Chondrocyte (in vitro differentiated cells): ENCODE data around the gene P4HA3. TPM values are rescaled to one million over a fixed set of nuclear protein-coding genes. Genes with fewer than 3 reads are reported as not detected.
A peak's percentile ranks its signal among the peaks of the same experiment; 100 is the strongest.
"Not testable (repeated sequence)": the region's sequence is repeated elsewhere in the genome, so short reads cannot be mapped to it uniquely, and the experiment has no call there.

Source experiments
- DNase-seq: peaks from one replicate; pipeline ENCODE4 v3.0.0; 2021; ENCODE audit warnings: mixed read lengths, low spot score
- H3K27ac Mint-ChIP-seq: one replicate; pipeline ENCODE4 v1.8.0; 2021; ENCODE audit warnings: mild to moderate bottlenecking, moderate library complexity, mixed read lengths; ENCODE audit not compliant: unreplicated experiment
- H3K27me3 Mint-ChIP-seq: 2 replicates; pipeline ENCODE4 v1.8.0; 2021; ENCODE audit warnings: low read depth, mixed read lengths
- H3K36me3 Mint-ChIP-seq: 2 replicates; pipeline ENCODE4 v1.8.0; 2021; ENCODE audit warnings: low read depth, mixed read lengths
- H3K4me1 Mint-ChIP-seq: 2 replicates; pipeline ENCODE4 v1.8.0; 2021; ENCODE audit warnings: low read depth, mild to moderate bottlenecking, mixed read lengths
- H3K4me3 Mint-ChIP-seq: one replicate; pipeline ENCODE4 v1.8.0; 2021; ENCODE audit warnings: mild to moderate bottlenecking, moderate library complexity, mixed read lengths; ENCODE audit not compliant: unreplicated experiment
- H3K9me3 Mint-ChIP-seq: 2 replicates; pipeline ENCODE4 v1.8.0; 2021; ENCODE audit warnings: low read depth, mixed read lengths
- total RNA-seq: library from RNA; stranded (reverse); gene quantifications from 3 replicates; pipeline ENCODE4 v1.2.1, GENCODE V29; 2021
- TF ChIP-seq, protein P1 (sequence below): fragments of 200-600 bp; sonication (generic); IDR thresholded peaks from 2 replicates; pipeline ENCODE4 v1.5.0; 2021; ENCODE audit warnings: antibody characterized with exemption, mild to moderate bottlenecking, moderate library complexity

The P4HA3 gene
- total RNA-seq, 1 donor from 2014 or later, result 10.9 TPM

GRCh38 chr11:74332291-74332690 is 20.9 kb upstream of the P4HA3 start:
- no peaks in the 10 kb centered on the region for H3K9me3 Mint-ChIP-seq
- H3K4me1 Mint-ChIP-seq, result peaks cover 49% of the 10 kb centered on the region
- H3K27ac Mint-ChIP-seq, result no peak overlapping the region
- TF ChIP-seq, protein P1, sequence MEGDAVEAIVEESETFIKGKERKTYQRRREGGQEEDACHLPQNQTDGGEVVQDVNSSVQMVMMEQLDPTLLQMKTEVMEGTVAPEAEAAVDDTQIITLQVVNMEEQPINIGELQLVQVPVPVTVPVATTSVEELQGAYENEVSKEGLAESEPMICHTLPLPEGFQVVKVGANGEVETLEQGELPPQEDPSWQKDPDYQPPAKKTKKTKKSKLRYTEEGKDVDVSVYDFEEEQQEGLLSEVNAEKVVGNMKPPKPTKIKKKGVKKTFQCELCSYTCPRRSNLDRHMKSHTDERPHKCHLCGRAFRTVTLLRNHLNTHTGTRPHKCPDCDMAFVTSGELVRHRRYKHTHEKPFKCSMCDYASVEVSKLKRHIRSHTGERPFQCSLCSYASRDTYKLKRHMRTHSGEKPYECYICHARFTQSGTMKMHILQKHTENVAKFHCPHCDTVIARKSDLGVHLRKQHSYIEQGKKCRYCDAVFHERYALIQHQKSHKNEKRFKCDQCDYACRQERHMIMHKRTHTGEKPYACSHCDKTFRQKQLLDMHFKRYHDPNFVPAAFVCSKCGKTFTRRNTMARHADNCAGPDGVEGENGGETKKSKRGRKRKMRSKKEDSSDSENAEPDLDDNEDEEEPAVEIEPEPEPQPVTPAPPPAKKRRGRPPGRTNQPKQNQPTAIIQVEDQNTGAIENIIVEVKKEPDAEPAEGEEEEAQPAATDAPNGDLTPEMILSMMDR, result no peak
- no peaks in the 10 kb centered on the region for H3K27me3 Mint-ChIP-seq
- peaks cover 6% of the 10 kb centered on the region for H3K36me3 Mint-ChIP-seq
- DNase-seq, result no peak
- no peak overlapping the region for H3K4me3 Mint-ChIP-seq

- H3K9me3 Mint-ChIP-seq, H3K27me3 Mint-ChIP-seq, H3K36me3 Mint-ChIP-seq, H3K4me3 Mint-ChIP-seq, DNase-seq: not testable (repeated sequence)
- Mint-ChIP-seq H3K4me1 (peaks cover 56% of the 10 kb centered on the region), H3K27ac (peak overlapping the region; percentile 10)
These were observed 19.6 kb upstream of the P4HA3 start for GRCh38 chr11:74331000-74331399.

GRCh38 chr11:74330075-74330858 is 18.8 kb upstream of the P4HA3 start:
- Mint-ChIP-seq H3K9me3 (no peaks in the 10 kb centered on the region), H3K27me3 (no peaks in the 10 kb centered on the region), H3K4me1 (peaks cover 64% of the 10 kb centered on the region), H3K36me3 (peaks cover 7% of the 10 kb centered on the region), H3K27ac (peak overlapping the region; percentile 64), H3K4me3 (no peak overlapping the region)
- no peak for DNase-seq
- TF ChIP-seq, protein P1, result no peak

- Mint-ChIP-seq H3K27me3 (no peaks in the 10 kb centered on the region), H3K36me3 (peaks cover 4% of the 10 kb centered on the region), H3K27ac (no peak overlapping the region), H3K4me1 (peaks cover 70% of the 10 kb centered on the region), H3K4me3 (no peak overlapping the region), H3K9me3 (no peaks in the 10 kb centered on the region)
- TF ChIP-seq, protein P1, result no peak
- no peak for DNase-seq
These were observed 15.6 kb upstream of the P4HA3 start for GRCh38 chr11:74327076-74327475.

DNA sequence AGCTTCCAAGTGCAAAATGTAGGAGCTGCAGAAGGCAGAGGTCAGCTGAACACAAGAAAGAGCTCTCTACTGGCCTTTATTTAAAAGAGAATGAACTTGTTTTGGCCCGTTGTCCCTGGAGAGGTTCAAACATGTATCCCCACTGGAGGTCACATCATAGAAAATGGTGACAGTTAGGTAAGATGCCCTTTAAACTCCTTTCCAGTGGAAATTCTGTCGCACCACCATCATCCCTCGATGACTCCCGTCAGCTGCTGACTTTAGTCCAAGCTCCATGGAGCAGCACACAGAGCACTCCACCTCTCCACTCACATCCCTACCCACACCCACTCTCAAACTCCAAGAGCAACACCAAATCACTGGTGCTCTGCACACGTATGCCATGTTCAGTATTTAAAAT is 15.2 kb upstream of the P4HA3 start:
- Mint-ChIP-seq H3K27ac (peak overlapping the region; percentile 91), H3K27me3 (no peaks in the 10 kb centered on the region), H3K9me3 (no peaks in the 10 kb centered on the region), H3K4me3 (no peak overlapping the region), H3K4me1 (peaks cover 70% of the 10 kb centered on the region), H3K36me3 (peaks cover 4% of the 10 kb centered on the region)
- no peak for DNase-seq
- TF ChIP-seq, protein P1, result no peak
